ENCODE results near the gene FHIT.

GRCh38 chr3:59764171-59764570, 1487.1 kb downstream of the FHIT start:
- TF ChIP-seq POLR2A (IDR thresholded peaks at IDR 0.05; ENCODE audit: low read depth, low read length) (no peak), POLR2AphosphoS5 (IDR thresholded peaks at IDR 0.05; ENCODE audit: low read depth, low read length) (no peak), TAF1 (IDR thresholded peaks at IDR 0.05; ENCODE audit: borderline replicate concordance, low read depth, low read length) (no peak)

Data from GM12892 (cell line).